Measurements from ENCODE around the gene MUC6. TPM values are rescaled to one million over a fixed set of nuclear protein-coding genes. Genes with fewer than 3 reads are reported as not detected.

The MUC6 gene, protein sequence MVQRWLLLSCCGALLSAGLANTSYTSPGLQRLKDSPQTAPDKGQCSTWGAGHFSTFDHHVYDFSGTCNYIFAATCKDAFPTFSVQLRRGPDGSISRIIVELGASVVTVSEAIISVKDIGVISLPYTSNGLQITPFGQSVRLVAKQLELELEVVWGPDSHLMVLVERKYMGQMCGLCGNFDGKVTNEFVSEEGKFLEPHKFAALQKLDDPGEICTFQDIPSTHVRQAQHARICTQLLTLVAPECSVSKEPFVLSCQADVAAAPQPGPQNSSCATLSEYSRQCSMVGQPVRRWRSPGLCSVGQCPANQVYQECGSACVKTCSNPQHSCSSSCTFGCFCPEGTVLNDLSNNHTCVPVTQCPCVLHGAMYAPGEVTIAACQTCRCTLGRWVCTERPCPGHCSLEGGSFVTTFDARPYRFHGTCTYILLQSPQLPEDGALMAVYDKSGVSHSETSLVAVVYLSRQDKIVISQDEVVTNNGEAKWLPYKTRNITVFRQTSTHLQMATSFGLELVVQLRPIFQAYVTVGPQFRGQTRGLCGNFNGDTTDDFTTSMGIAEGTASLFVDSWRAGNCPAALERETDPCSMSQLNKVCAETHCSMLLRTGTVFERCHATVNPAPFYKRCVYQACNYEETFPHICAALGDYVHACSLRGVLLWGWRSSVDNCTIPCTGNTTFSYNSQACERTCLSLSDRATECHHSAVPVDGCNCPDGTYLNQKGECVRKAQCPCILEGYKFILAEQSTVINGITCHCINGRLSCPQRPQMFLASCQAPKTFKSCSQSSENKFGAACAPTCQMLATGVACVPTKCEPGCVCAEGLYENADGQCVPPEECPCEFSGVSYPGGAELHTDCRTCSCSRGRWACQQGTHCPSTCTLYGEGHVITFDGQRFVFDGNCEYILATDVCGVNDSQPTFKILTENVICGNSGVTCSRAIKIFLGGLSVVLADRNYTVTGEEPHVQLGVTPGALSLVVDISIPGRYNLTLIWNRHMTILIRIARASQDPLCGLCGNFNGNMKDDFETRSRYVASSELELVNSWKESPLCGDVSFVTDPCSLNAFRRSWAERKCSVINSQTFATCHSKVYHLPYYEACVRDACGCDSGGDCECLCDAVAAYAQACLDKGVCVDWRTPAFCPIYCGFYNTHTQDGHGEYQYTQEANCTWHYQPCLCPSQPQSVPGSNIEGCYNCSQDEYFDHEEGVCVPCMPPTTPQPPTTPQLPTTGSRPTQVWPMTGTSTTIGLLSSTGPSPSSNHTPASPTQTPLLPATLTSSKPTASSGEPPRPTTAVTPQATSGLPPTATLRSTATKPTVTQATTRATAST (N-terminal part only)
- total RNA-seq: not detected
- long read RNA-seq, partial matches to known transcripts: 0 of 1 reads
- long read RNA-seq, other reads (novel, unspliced or antisense): 1 of 1 reads

DNA sequence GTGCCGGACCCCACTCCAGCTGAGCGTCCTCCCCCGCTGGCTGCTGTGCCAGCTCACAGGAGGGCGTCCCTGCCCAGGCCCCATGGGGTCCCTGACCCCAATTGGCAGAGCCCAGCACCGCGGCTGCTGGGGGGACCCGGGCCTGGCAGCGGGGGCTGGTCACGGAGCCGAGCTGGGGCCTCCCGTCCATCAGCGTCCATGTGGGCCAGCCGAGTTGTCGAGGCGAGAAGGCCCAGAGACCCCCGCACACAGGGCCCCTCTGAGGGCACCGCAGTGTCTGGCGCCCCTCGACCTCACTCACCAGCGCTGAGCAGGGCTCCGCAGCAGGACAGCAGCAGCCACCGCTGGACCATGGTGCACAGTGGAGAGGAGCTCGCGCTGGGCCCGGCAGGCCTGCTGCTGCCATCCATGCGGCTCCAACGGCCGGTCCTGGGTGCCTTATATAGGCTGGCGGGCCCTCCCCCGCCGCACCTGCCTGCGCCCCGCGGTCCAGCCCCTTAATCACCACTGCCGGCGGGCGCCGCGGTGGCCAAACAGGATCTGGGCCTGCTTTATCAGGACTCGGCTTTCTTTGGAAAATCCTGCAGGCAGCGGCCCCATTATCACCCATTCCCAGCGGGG lies at the start of gene MUC6:
MUC6 (minus strand) TSS at position 416 of the 621 bp plus-strand sequence; CDS start at position 353, 63 bp downstream.
- intact Hi-C loops (cut with DNase I): no loop called here
- no peak for DNase-seq

DNA sequence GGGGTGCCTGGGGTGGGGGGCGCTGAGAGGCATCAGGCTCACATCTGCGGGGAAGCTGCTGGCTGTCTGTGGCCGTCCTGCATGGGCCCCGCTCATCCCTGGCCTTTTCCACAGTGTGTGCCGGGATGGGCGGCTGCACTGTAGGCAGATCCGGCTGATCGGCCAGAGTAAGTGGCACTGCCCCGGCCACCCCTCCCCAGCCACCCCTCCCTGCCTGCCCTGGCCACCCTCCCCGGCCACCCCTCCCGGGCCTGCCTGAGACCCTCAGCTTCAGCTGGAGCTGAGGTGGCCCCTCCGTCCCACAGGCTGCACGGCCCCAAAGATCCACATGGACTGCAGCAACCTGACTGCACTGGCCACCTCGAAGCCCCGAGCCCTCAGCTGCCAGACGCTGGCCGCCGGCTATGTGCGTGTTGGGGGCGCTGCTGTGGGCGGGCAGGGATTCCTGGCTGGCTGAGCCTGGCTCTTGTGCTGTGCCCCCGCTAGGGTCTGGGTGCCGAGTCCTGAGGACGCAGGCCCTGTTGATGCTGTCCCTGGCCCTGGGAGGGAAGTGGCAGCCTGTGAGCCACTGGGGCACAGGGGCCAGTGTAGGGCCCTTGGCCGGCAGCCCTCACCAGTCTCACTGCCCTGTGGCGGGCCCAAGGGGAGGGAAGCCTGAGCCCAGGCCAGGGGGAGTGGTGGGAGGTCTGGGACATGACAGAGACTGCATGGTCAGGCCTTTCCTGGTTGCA lies 49.1 kb upstream of the MUC6 start:
- ATAC-seq (no peak), DNase-seq (peak; percentile 16)
- intact Hi-C loops (cut with DNase I): no loop called here

More for the DNA sequence above, at the start of gene MUC6:
- no peak for ATAC-seq

DNA sequence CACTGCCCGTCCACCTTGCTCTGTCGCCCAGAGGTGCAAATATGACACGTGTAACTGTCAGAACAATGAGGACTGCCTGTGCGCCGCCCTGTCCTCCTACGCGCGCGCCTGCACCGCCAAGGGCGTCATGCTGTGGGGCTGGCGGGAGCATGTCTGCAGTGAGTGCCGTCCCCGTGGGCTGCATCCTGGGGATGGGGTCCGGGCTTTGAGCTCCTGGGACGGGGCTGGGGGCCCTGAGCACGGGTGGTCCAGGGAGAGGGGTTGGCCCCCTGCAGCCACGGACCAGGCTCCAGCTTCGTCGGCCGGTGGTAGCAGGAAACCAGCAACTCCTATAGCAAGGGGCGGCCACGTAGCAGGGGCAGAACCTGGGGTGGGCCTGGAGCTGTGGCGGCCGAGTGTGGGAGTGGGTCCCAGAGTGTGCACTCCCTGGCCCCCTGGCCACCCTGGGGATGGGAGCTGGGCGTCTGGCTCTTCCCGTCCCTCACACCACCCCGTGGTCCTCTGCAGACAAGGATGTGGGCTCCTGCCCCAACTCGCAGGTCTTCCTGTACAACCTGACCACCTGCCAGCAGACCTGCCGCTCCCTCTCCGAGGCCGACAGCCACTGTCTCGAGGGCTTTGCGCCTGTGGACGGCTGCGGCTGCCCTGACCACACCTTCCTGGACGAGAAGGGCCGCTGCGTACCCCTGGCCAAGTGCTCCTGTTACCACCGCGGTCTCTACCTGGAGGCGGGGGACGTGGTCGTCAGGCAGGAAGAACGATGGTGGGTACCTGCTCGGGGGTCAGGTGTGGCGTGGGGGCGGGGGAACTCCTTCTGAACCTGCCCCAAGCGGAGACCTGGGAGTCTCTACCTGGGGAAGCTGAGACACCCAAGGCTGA lies 48.3 kb upstream of the MUC6 start:
- intact Hi-C loops (cut with DNase I): no loop called here
- DNase-seq (peak; percentile 14), ATAC-seq (no peak)

DNA sequence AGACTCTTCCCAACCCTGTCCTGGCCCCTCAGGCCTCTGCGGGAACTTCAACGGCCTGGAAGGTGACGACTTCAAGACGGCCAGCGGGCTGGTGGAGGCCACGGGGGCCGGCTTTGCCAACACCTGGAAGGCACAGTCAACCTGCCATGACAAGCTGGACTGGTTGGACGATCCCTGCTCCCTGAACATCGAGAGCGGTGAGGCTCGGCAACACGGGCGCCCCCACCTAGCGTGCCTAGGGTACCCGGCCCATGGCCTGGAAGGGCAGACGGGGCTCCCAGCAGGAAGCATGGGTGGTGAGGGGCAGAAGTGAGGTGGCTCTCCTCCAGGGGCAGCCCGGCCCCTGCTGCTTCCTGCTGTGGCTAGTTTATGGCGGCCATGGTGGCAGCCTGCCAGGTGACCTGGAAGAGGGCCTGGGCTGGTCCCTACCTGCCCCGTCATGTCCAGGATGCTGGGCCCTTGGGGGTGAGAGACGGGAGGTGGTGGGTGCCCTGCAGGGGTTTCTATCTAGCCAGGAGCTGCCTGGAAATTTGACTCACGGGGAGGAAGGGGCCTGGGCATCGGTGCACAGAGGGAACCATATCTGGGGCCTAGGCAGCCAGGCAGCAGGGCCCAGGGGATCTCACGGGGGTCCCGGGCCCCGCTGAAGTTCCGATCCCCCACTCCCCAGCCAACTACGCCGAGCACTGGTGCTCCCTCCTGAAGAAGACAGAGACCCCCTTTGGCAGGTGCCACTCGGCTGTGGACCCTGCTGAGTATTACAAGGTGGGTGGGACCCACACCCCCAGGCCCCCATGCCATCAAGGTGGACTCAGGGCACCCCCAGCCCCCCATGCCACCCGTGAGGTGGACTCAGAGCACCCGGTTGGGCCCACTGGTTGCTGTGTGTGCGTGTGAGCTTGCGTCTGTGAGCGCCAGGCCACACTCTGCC lies 47.4 kb upstream of the MUC6 start:
- no peak for ATAC-seq
- intact Hi-C loops (cut with DNase I): no loop called here

DNA sequence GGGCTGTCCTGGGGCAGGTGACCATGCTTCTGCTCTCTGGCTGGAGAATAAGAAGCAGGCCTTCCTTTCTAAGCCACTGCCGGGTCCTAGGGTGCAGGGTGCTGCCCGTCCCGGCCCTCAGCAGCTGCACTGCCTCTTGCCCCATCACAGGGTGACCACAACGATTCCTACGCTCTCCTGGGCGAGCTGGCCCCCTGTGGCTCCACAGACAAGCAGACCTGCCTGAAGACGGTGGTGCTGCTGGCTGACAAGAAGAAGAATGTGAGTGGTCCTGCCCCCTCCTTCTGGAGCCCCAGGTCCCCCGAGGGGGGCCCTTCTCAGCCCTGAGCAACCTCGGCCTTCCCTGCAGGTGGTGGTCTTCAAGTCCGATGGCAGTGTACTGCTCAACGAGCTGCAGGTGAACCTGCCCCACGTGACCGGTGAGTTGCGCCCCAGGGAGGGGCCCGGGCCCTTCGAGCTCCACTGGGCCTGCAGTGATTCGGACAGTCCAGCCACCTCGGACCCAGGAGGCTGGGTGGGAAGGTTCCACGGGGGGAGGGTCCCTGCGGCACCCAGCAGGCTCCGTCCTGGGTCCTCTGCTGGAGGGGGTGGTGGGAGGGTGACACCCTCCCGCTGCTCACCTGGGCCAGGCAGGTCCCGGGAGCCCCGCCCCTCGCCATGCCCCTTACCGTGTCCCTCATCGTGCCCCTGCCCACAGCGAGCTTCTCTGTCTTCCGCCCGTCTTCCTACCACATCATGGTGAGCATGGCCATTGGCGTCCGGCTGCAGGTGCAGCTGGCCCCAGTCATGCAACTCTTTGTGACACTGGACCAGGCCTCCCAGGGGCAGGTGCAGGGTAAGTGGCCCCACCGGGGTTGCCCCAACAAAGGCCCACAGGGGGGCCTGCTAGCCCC lies 46.5 kb upstream of the MUC6 start:
- ATAC-seq: no peak
- peak; percentile 13 for DNase-seq

More for the DNA sequence above, 47.4 kb upstream of the MUC6 start:
- peak; percentile 20 for DNase-seq

DNA sequence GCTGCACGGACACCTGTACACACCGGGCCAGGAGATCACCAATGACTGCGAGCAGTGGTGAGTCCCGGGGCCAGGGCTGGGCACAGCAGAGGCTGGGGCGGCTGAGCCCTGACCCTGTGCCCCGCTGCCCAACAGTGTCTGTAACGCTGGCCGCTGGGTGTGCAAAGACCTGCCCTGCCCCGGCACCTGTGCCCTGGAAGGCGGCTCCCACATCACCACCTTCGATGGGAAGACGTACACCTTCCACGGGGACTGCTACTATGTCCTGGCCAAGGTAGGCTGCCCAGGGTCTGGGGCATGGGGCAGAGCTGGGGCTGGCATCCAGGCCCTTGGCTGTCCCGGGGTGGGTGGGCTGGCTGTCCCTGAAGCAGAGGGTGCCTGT lies 45.8 kb upstream of the MUC6 start:
- ATAC-seq: no peak
- intact Hi-C loops (cut with DNase I): no loop called here
- peak; percentile 10 for DNase-seq

More for the DNA sequence above, 46.5 kb upstream of the MUC6 start:
- intact Hi-C loops (cut with DNase I): no loop called here

DNA sequence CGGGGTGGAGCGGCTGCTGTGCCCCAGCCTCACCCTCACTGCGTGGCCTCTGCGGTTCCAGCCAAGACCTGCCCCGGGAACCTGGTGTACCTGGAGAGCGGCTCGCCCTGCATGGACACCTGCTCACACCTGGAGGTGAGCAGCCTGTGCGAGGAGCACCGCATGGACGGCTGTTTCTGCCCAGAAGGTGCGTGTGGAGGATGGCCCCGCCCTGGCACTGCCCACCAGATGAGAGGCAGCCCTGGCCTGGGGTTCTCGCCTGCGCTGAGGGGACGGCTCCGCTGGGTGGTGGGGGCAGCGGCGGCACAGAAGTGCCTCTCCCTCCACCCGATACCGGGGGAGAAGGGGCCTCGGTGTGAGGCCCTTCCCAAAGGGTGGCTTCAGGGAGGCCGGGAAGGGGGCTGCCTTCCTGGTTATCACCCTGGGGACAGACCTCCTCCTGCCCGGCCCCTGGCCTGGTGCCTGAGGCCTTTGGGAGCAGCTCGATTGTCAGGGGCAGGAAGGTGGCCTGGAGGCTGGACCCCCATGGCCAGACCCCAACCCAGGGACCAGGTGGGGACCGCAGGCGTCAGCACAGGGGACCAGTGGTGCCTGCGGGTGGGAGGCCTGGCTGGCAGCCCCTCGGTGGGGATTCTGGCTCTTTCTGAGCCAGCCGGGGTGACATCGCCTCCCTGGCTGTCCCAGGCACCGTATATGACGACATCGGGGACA lies 45.2 kb upstream of the MUC6 start:
- DNase-seq (peak; percentile 19), ATAC-seq (no peak)

DNA sequence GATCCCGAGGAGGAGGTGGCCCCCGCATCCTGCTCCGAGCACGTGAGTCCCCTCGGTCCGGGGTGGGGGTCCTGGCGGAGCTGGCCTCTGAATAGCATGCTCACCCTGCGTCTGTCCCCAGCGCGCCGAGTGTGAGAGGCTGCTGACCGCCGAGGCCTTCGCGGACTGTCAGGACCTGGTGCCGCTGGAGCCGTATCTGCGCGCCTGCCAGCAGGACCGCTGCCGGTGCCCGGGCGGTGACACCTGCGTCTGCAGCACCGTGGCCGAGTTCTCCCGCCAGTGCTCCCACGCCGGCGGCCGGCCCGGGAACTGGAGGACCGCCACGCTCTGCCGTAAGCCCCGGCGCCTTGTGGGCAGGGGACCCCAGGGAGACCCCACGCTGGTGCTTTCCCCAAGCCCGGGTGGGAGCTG lies 41.7 kb upstream of the MUC6 start:
- no peak for ATAC-seq
- intact Hi-C loops (cut with DNase I): no loop called here
- peak; percentile 15 for DNase-seq

More for the DNA sequence above, 45.2 kb upstream of the MUC6 start:
- intact Hi-C loops (cut with DNase I): no loop called here

DNA sequence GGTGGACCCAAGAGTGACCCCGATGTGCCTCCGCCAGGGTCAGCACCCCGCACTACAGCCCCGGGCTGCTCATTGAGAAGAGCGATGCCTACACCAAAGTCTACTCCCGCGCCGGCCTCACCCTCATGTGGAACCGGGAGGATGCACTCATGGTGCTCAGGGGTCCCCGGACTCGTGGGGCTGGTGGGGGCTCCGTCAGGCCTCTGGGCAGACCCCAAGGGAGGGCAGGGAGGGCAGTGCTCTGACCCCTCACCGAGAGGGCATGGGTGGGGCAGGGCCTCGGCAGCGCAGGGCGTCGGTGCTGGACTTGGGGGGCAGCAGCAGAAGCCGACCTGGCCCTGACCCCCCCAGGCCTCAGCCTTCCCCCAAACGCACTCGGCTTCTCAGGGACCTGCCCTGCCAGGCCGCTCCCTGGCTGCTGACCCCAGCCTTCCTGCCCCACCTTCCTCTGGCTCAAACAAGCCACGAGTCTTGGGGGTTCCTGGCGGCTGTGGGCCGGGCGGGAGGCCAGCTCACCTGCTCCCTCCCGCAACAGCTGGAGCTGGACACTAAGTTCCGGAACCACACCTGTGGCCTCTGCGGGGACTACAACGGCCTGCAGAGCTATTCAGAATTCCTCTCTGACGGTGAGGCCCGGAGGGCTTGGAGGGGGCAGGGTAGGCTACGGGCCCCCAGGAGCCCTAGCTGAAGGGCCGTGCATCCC lies 41.0 kb upstream of the MUC6 start:
- ATAC-seq: no peak
- no peak for DNase-seq
- intact Hi-C loops (cut with DNase I): no loop called here

DNA sequence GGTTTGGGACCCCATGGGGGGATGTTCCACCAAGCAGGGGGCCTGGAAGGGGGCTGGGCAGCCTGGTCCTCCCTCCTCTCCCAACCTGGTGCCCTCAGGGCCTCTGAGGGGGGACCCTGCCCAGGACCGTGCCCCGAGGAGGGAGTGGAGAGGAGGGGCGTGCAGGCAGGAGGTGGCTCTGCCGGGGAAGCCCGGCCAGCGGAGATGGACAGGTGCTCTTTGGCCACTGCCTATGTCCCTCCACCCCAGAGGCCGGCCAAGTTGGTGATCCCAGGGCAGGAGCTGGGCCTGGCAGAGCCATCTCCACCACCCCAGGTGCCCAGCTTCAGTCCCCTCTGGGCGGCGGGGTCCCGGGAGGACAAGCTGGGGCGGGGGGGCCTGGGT lies 40.5 kb upstream of the MUC6 start:
- intact Hi-C loops (cut with DNase I): no loop called here
- peak; percentile 14 for DNase-seq
- ATAC-seq: no peak

DNA sequence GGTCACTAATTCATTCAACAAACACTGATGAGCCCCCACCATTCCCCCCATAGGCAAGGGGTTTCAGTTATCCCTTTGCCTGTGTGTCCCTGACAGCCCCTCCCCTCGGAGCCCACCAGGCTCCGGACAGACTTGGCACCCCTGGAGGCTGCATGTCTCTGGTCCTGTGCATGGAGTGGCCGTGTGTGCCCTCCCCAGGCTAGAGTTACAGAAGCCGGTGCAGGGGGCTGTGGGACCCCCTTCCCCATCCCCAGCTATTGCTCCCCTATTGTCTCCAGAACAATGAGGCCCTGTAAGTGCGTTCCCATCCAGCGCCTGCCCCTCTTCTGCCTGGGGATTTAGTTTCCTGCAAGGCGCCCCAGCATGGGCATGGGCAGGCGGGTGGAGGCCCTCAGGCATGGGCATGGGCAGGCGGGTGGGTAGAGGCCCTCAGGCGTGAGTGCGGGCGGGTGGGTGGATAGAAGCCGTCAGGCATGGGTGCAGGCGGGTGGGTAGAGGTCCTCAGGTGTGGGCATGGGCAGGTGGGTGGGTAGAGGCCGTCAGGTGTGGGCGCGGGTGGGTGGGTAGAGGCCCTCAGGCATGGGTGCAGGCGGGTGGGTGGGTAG lies 39.6 kb upstream of the MUC6 start:
- ATAC-seq: no peak
- peak; percentile 14 for DNase-seq
- intact Hi-C loops (cut with DNase I): no loop called here

DNA sequence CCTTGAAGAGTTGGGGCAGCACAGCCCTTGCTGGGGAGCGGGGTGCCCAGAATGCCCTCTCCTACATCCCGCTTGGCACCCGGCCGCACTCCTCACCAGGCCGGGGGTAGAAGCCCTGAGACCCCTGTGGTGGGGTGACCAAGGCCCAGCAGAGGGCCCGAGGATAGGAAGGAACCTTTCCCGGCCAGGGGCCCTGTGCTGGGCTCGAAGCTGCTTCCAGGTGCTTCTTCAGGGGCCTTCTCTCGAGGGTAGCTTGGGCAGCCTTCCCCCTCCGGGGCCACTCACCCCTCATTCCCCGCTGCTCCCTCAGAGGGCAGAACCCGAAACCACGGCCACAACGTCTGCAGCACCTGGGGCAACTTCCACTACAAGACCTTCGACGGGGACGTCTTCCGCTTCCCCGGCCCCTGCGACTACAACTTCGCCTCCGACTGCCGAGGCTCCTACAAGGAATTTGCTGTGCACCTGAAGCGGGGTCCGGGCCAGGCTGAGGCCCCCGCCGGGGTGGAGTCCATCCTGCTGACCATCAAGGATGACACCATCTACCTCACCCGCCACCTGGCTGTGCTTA lies 38.9 kb upstream of the MUC6 start:
- intact Hi-C loops (cut with DNase I): no loop called here
- ATAC-seq (no peak), DNase-seq (no peak)
